Psoas muscle (tissue), 8 donors: ENCODE data around the gene VWA8. TPM values are rescaled to one million over a fixed set of nuclear protein-coding genes. Genes with fewer than 3 reads are reported as not detected.

Experiments
- ATAC-seq, 4 donors: fragments of 200-7000 bp; cut with Tn5 transposase; one replicate each; pipeline ENCODE4 v1.9.1; 2020; ENCODE audit warnings: moderate library complexity in 3 of 4, mild to moderate bottlenecking in 2 of 4
- DNase-seq, 2 donors: peaks; one replicate each; pipeline ENCODE4 v3.0.0-alpha.2; 2020
- H3K27ac ChIP-seq: fragments of 200-600 bp; one replicate; pipeline ENCODE4 v1.8.0; 2022
- H3K27me3 ChIP-seq, 3 donors: fragments of 200-600 bp in 1 of 3; one replicate each; pipeline versions ENCODE4 v1.6.1 to v1.8.0; 2013 to 2022; ENCODE audit warnings: low read length in 2 of 3, mild to moderate bottlenecking in 2 of 3, moderate library complexity in 1 of 3; ENCODE audit not compliant: insufficient read depth in 3 of 3
- H3K36me3 ChIP-seq, 2 donors: fragments of 200-600 bp in 1 of 2; one replicate each; pipeline versions ENCODE4 v1.6.1 to v1.8.0; 2013 to 2022; ENCODE audit warnings: low read depth in 1 of 2, mild to moderate bottlenecking in 1 of 2, moderate library complexity in 1 of 2; ENCODE audit not compliant: insufficient read depth in 1 of 2
- H3K4me1 ChIP-seq: fragments of 200-600 bp; one replicate; pipeline ENCODE4 v1.8.0; 2022
- H3K4me3 ChIP-seq: fragments of 200-600 bp; one replicate; pipeline ENCODE4 v1.8.0; 2022; ENCODE audit warnings: mild to moderate bottlenecking
- H3K9me3 ChIP-seq: fragments of 200-600 bp; one replicate; pipeline ENCODE4 v1.8.0; 2022
- CTCF ChIP-seq: fragments of 200-600 bp; IDR thresholded peaks from one replicate; pipeline ENCODE4 v1.8.0; 2022; ENCODE audit warnings: antibody characterized with exemption
- WGBS, 3 donors: extraction: QIAGEN DNeasy Blood & Tissue Kit; methylation state at CpG; one replicate each; pipeline versions ENCODE4 v1.1.6 to v1.1.7; 2013; 5-methylcytosine and 5-hydroxymethylcytosine counted together
- intact Hi-C, 2 donors: fragments of 100-400 bp; cut with DNase I; formaldehyde crosslinking; loops; one replicate each; pipeline versions ENCODE4 v1.11.0 to v1.14.2; 2022
- polyA plus RNA-seq, 3 donors: library from polyadenylated mRNA; stranded (reverse); fragments of 200-250 nt; gene quantifications; one replicate each; pipeline ENCODE4 v1.2.3, GENCODE V29; 2013
- total RNA-seq, 4 donors: library from RNA; stranded (reverse); fragmentation: NEBNext Ultra II Directional in 2 of 4; extraction: Animal tissue kit (Norgen Biotek cat#: 25700) in 2 of 4; gene quantifications; one replicate each; pipeline versions ENCODE4 v1.2.1 to v1.2.4, GENCODE V29; 2021 to 2023
- donor health status: healthy with polysubstance abuse.
- donor health status: DM: no; HTN: no; CAD: no; lungs with moderate emphysema.
- donor health status: Bipolar disorder and iron deficiency.
- donor health status: healthy.
- donor health status: DM: yes; HTN: yes; CAD: no.
- donor health status: DM: no; HTN: no; CAD: no.
- donor health status: DM: no; HTN: no; CAD: no.
- donor health status: DM: yes; HTN: yes; CAD: no.

Gene VWA8
- total and polyA plus RNA-seq, 7 donors: 8.6 to 50.5 (median 30.1) TPM

- intact Hi-C loops: no loop called here
- H3K27ac ChIP-seq: peak overlapping the region; percentile 34
- H3K4me3 ChIP-seq: no peak overlapping the region
- no peaks in the 10 kb centered on the region for H3K27me3 ChIP-seq
- no peak for TF ChIP-seq CTCF
- H3K36me3 ChIP-seq: no peaks in the 10 kb centered on the region
- no peak for DNase-seq
- H3K9me3 ChIP-seq: no peaks in the 10 kb centered on the region
- peaks cover 30% of the 10 kb centered on the region for H3K4me1 ChIP-seq
- peak in 2 of 4 donors; percentile 27 to 28 for ATAC-seq
Measured at GRCh38 chr13:41939398-41939797, 21.5 kb downstream of the VWA8 start.

- Histone ChIP-seq H3K4me3 (no peak overlapping the region), H3K27me3 (no peaks in the 10 kb centered on the region), H3K9me3 (no peaks in the 10 kb centered on the region), H3K4me1 (peaks cover 30% of the 10 kb centered on the region), H3K27ac (peak overlapping the region; percentile 34), H3K36me3 (no peaks in the 10 kb centered on the region)
- no peak for DNase-seq
- ATAC-seq: peak in 3 of 4 donors; percentile 42 to 63 (median 43)
- intact Hi-C loops: no loop called here
- 13 to 32% (median 16%) methylated on average over 1 of the region's 1 CpG for WGBS, 3 donors
- TF ChIP-seq CTCF: no peak
Measured at GRCh38 chr13:41938918-41939317, 22.0 kb downstream of the VWA8 start.

GRCh38 chr13:41937388-41937787, 23.5 kb downstream of the VWA8 start:
- DNase-seq (no peak), ATAC-seq (no peak)
- no peaks in the 10 kb centered on the region for H3K36me3 ChIP-seq
- WGBS, 3 donors: 97 to 99% (median 97%) methylated on average over 5 of the region's 5 CpGs
- no peaks in the 10 kb centered on the region for H3K9me3 ChIP-seq
- intact Hi-C loops: no loop called here
- H3K27me3 ChIP-seq: no peaks in the 10 kb centered on the region
- H3K4me1 ChIP-seq: peaks cover 30% of the 10 kb centered on the region
- no peak for TF ChIP-seq CTCF
- no peak overlapping the region for H3K4me3 ChIP-seq
- no peak overlapping the region for H3K27ac ChIP-seq

- Histone ChIP-seq H3K36me3 (no peaks in the 10 kb centered on the region), H3K9me3 (no peaks in the 10 kb centered on the region), H3K27me3 (no peaks in the 10 kb centered on the region), H3K4me3 (no peak overlapping the region), H3K27ac (no peak overlapping the region), H3K4me1 (peaks cover 16% of the 10 kb centered on the region)
- TF ChIP-seq CTCF: no peak
- no peak for DNase-seq
- no peak for ATAC-seq
- 80 to 84% (median 84%) methylated on average over 1 of the region's 1 CpG for WGBS, 3 donors
- intact Hi-C loops: no loop called here
Measured at GRCh38 chr13:41935501-41935900, 25.4 kb downstream of the VWA8 start.

GRCh38 chr13:41934994-41935393, 25.9 kb downstream of the VWA8 start:
- Histone ChIP-seq H3K4me1 (peaks cover 12% of the 10 kb centered on the region), H3K27me3 (no peaks in the 10 kb centered on the region), H3K27ac (no peak overlapping the region), H3K9me3 (no peaks in the 10 kb centered on the region), H3K4me3 (no peak overlapping the region), H3K36me3 (no peaks in the 10 kb centered on the region)
- intact Hi-C loops: no loop called here
- WGBS, 3 donors: 90 to 100% (median 96%) methylated on average over 1 of the region's 1 CpG
- no peak for TF ChIP-seq CTCF
- DNase-seq (no peak), ATAC-seq (no peak)
